WTC11 (cell line): Measurements from ENCODE around the gene GALNTL6. TPM values are rescaled to one million over a fixed set of nuclear protein-coding genes. Genes with fewer than 3 reads are reported as not detected.

Experiments used
- ATAC-seq: fragments of 200-7000 bp; cut with Tn5 transposase; 2 replicates; pipeline ENCODE4 v1.10.0; 2021; ENCODE audit warnings: mild to moderate bottlenecking, moderate library complexity
- CTCF ChIA-PET: fragments of 300-600 bp; sonication (Branson Sonifier 250); formaldehyde crosslinking; loops from one replicate; lab custom pipeline; 2021; ENCODE audit warnings: antibody characterized with exemption; lab: Charles Lee
- POLR2A ChIA-PET: fragments of 350-600 bp; sonication (Branson Sonifier 250); formaldehyde crosslinking; loops from one replicate; lab custom pipeline; 2021; ENCODE audit warnings: antibody characterized with exemption; lab: Charles Lee
- DNase-seq: peaks from one replicate; pipeline ENCODE4 v3.0.0; 2021; ENCODE audit warnings: low spot score
- H3K27ac Mint-ChIP-seq: 2 replicates; pipeline ENCODE4 v1.8.0; 2021; ENCODE audit warnings: mixed read lengths
- H3K27me3 Mint-ChIP-seq: 2 replicates; pipeline ENCODE4 v1.8.0; 2021; ENCODE audit warnings: low read depth, mild to moderate bottlenecking, moderate library complexity, mixed read lengths
- H3K36me3 Mint-ChIP-seq: 2 replicates; pipeline ENCODE4 v1.8.0; 2021; ENCODE audit warnings: mixed read lengths
- H3K4me1 Mint-ChIP-seq: 2 replicates; pipeline ENCODE4 v1.8.0; 2022; ENCODE audit warnings: mixed read lengths
- H3K4me3 Mint-ChIP-seq: 2 replicates; pipeline ENCODE4 v1.8.0; 2021; ENCODE audit warnings: mild to moderate bottlenecking, moderate library complexity, mixed read lengths
- H3K9me3 Mint-ChIP-seq: 2 replicates; pipeline ENCODE4 v1.8.0; 2021; ENCODE audit warnings: mixed read lengths
- AFF4 ChIP-seq: sonication (generic); formaldehyde crosslinking; IDR thresholded peaks from 2 replicates; pipeline ENCODE4 v1.8.1; 2023; ENCODE audit warnings: mild to moderate bottlenecking, missing genetic modification reagents, borderline replicate concordance
- ATF6 ChIP-seq: sonication (generic); formaldehyde crosslinking; IDR thresholded peaks from 2 replicates; pipeline ENCODE4 v1.8.1; 2023; ENCODE audit warnings: mild to moderate bottlenecking, missing genetic modification reagents
- CREB1 ChIP-seq: sonication (generic); formaldehyde crosslinking; IDR thresholded peaks from 2 replicates; pipeline ENCODE4 v1.8.0; 2023; ENCODE audit warnings: mild to moderate bottlenecking, missing genetic modification reagents
- CREM ChIP-seq: sonication (generic); formaldehyde crosslinking; IDR thresholded peaks from 2 replicates; pipeline ENCODE4 v1.8.1; 2022; ENCODE audit warnings: mild to moderate bottlenecking, missing genetic modification reagents, moderate library complexity
- CTCF ChIP-seq: fragments of 200-600 bp; IDR thresholded peaks from 2 replicates; pipeline ENCODE4 v1.8.0; 2022; ENCODE audit warnings: antibody characterized with exemption
- FOXK1 ChIP-seq: sonication (generic); formaldehyde crosslinking; IDR thresholded peaks from 2 replicates; pipeline ENCODE4 v1.8.0; 2022; ENCODE audit warnings: mild to moderate bottlenecking, moderate library complexity, missing genetic modification reagents
- FOXP4 ChIP-seq: sonication (generic); formaldehyde crosslinking; IDR thresholded peaks from 2 replicates; pipeline ENCODE4 v1.8.0; 2022; ENCODE audit warnings: mild to moderate bottlenecking, missing genetic modification reagents
- IRF2 ChIP-seq: sonication (generic); formaldehyde crosslinking; IDR thresholded peaks from 2 replicates; pipeline ENCODE4 v1.8.0; 2022; ENCODE audit warnings: low read depth, missing genetic modification reagents, borderline replicate concordance
- NFATC4 ChIP-seq: fragments of 250-450 bp; sonication (Bioruptor Pico); IDR thresholded peaks from 2 replicates; pipeline ENCODE4 v1.9.0; 2021; ENCODE audit warnings: mild to moderate bottlenecking
- TP53 ChIP-seq: sonication (generic); formaldehyde crosslinking; IDR thresholded peaks from 2 replicates; pipeline ENCODE4 v1.8.1; 2023; ENCODE audit warnings: mild to moderate bottlenecking, missing genetic modification reagents
- USF2 ChIP-seq: sonication (generic); formaldehyde crosslinking; IDR thresholded peaks from 2 replicates; pipeline ENCODE4 v1.8.1; 2023; ENCODE audit warnings: mild to moderate bottlenecking, missing genetic modification reagents, moderate library complexity
- ZBTB21 ChIP-seq: sonication (generic); formaldehyde crosslinking; IDR thresholded peaks from 2 replicates; pipeline ENCODE4 v1.8.1; 2023; ENCODE audit warnings: mild to moderate bottlenecking, missing genetic modification reagents, borderline replicate concordance
- ZBTB43 ChIP-seq: sonication (generic); formaldehyde crosslinking; IDR thresholded peaks from 2 replicates; pipeline ENCODE4 v1.8.1; 2023; ENCODE audit warnings: mild to moderate bottlenecking, missing genetic modification reagents
- ZNF121 ChIP-seq: sonication (generic); formaldehyde crosslinking; IDR thresholded peaks from 2 replicates; pipeline ENCODE4 v1.8.0; 2023; ENCODE audit warnings: missing genetic modification reagents
- ZNF263 ChIP-seq: sonication (generic); formaldehyde crosslinking; IDR thresholded peaks from 2 replicates; pipeline ENCODE4 v1.8.1; 2022; ENCODE audit warnings: low read depth, mild to moderate bottlenecking, moderate library complexity, missing genetic modification reagents
- ZNF396 ChIP-seq: fragments of 250-450 bp; sonication (Bioruptor Pico); IDR thresholded peaks from 2 replicates; pipeline ENCODE4 v1.8.0; 2021; ENCODE audit warnings: mild to moderate bottlenecking, moderate library complexity, borderline replicate concordance
- ZNF532 ChIP-seq: fragments of 250-450 bp; sonication (Bioruptor Pico); IDR thresholded peaks from 2 replicates; pipeline ENCODE4 v1.9.0; 2021; ENCODE audit warnings: mild to moderate bottlenecking, borderline replicate concordance
- ZSCAN18 ChIP-seq: fragments of 250-450 bp; sonication (Bioruptor Pico); IDR thresholded peaks from 2 replicates; pipeline ENCODE4 v2.1.2; 2022; ENCODE audit warnings: mild to moderate bottlenecking, moderate library complexity
- total RNA-seq: library from RNA; stranded (reverse); gene quantifications from 3 replicates; pipeline ENCODE4 v1.2.3, GENCODE V29; 2021

The GALNTL6 gene
- total RNA-seq, 1 experiment from 2014 or later, result 0.24 TPM

GRCh38 chr4:172619218-172619617 lies 806.0 kb downstream of the GALNTL6 start:
- DNase-seq, result no peak
- no peak overlapping the region for H3K4me3 Mint-ChIP-seq
- ChIA-PET POLR2A (no interaction called here), CTCF (no interaction called here)
- TF ChIP-seq ATF6 (CRISPR knock-in tag) (no peak), FOXP4 (CRISPR knock-in tag) (no peak), ZNF396 (CRISPR knock-in tag) (no peak), ZNF532 (CRISPR knock-in tag) (no peak), ZNF121 (CRISPR knock-in tag) (no peak), ZSCAN18 (CRISPR knock-in tag) (no peak), NFATC4 (no peak), IRF2 (CRISPR knock-in tag) (no peak), ZNF263 (CRISPR knock-in tag) (no peak), TP53 (no peak)
- no peaks in the 10 kb centered on the region for H3K9me3 Mint-ChIP-seq
- no peaks in the 10 kb centered on the region for H3K4me1 Mint-ChIP-seq
- H3K36me3 Mint-ChIP-seq, result no peaks in the 10 kb centered on the region
- no peaks in the 10 kb centered on the region for H3K27me3 Mint-ChIP-seq
- H3K27ac Mint-ChIP-seq, result no peak overlapping the region
- no peak for ATAC-seq

GRCh38 chr4:172619798-172620197 lies 806.6 kb downstream of the GALNTL6 start:
- no peaks in the 10 kb centered on the region for H3K27me3 Mint-ChIP-seq
- no peak for TF ChIP-seq ZBTB21 (CRISPR knock-in tag)
- TF ChIP-seq CTCF, result no peak
- no peak for TF ChIP-seq ZBTB43 (CRISPR knock-in tag)
- no peak for TF ChIP-seq CREM (CRISPR knock-in tag)
- TF ChIP-seq FOXK1 (CRISPR knock-in tag), result no peak
- TF ChIP-seq CREB1 (CRISPR knock-in tag), result no peak
- no peak for TF ChIP-seq USF2 (CRISPR knock-in tag)
- TF ChIP-seq AFF4 (CRISPR knock-in tag), result no peak
- TF ChIP-seq IRF2 (CRISPR knock-in tag), result no peak

More at GRCh38 chr4:172619798-172620197, 806.6 kb downstream of the GALNTL6 start:
- no peak for DNase-seq
- ChIA-PET CTCF (no interaction called here), POLR2A (no interaction called here)
- no peak for ATAC-seq
- no peaks in the 10 kb centered on the region for H3K9me3 Mint-ChIP-seq
- H3K27ac Mint-ChIP-seq, result no peak overlapping the region
- H3K4me1 Mint-ChIP-seq, result no peaks in the 10 kb centered on the region
- no peaks in the 10 kb centered on the region for H3K36me3 Mint-ChIP-seq
- no peak overlapping the region for H3K4me3 Mint-ChIP-seq
